ENCODE measurements around the gene ALK.

The ALK gene

GRCh38 chr2:29923110-29923721 lies 1.8 kb upstream of the ALK start:
- peak; percentile 75 for TF ChIP-seq CTCF (IDR thresholded peaks at IDR 0.05; ENCODE audit: extremely low read depth, missing control alignments)
- peak; percentile 84 for DNase-seq (ENCODE audit: low spot score)

DNA sequence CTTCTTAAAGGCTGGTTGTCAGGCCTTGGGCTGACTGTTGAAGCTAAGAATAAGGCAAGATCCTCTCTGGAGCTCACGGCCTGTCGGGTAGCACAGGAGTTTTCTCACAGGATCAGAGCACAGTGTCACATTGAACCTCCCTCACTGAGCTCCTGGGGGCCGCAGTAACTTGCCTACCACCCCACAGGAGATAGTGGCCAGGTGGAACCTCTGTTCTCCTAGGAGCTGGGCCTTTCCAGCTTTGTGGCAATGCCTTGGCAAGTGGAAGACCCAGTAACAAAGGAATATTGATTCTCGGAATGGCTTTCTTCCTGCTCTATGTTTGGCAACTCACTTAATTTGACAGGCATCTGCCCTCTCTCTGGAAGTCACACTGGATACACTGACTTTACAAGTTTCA lies 1.2 kb upstream of the ALK start:
- DNase-seq (ENCODE audit: low spot score): peak; percentile 26
- TF ChIP-seq CTCF (IDR thresholded peaks at IDR 0.05; ENCODE audit: extremely low read depth, missing control alignments): peak; percentile 14

- peak; percentile 34 for DNase-seq (ENCODE audit: low spot score)
- no peak for TF ChIP-seq CTCF (IDR thresholded peaks at IDR 0.05; ENCODE audit: extremely low read depth, missing control alignments)
Observed at GRCh38 chr2:29920631-29921559, 491 bp downstream of the ALK start.

DNA sequence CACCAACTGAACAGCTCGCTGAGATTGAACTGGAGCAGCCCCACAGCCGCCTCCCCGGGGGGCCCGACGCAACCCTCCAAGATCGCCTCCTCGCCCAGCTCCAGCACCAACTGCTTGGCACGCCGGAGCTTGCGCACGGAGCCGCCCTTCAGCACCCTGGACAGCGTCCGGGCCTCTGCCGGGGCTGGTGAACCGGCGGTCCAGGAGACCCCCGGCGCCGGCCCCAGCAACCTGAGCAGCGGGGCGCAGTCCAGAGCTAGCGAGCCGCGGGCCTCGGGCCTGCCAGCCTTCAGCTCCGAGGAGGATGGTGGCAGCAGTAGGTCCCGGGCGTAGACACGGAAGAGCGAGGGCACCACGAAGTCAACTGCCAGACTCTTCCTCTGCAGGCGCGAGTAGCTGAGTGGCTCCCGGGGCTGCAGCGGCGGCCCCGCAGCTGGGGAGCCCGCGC lies 1.2 kb downstream of the ALK start:
- peak; percentile 60 for DNase-seq (ENCODE audit: low spot score)
- TF ChIP-seq CTCF (IDR thresholded peaks at IDR 0.05; ENCODE audit: extremely low read depth, missing control alignments): no peak

GRCh38 chr2:29918941-29919340 lies 2.4 kb downstream of the ALK start:
- DNase-seq (ENCODE audit: low spot score): no peak
- TF ChIP-seq CTCF (IDR thresholded peaks at IDR 0.05; ENCODE audit: extremely low read depth, missing control alignments): no peak

DNA sequence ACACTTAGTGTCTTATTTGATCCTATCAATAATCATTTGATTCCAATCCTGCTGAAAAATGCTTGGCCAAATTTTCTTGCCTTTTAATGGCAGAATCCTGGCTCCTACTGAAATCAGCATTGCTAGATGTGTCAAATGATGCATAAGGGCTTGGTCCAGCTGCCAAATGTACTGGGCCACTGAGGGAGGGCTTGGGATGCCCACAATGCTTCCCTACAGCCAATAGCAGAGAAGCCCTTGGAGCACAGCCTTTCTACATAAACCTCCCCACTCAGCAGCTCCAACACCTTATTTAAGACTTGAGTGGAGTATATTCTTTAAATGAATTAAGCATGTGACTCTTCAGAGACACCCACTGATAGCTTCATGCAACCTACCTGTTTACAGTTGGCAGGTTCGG lies 3.6 kb downstream of the ALK start:
- TF ChIP-seq CTCF (IDR thresholded peaks at IDR 0.05; ENCODE audit: extremely low read depth, missing control alignments): no peak
- no peak for DNase-seq (ENCODE audit: low spot score)

DNA sequence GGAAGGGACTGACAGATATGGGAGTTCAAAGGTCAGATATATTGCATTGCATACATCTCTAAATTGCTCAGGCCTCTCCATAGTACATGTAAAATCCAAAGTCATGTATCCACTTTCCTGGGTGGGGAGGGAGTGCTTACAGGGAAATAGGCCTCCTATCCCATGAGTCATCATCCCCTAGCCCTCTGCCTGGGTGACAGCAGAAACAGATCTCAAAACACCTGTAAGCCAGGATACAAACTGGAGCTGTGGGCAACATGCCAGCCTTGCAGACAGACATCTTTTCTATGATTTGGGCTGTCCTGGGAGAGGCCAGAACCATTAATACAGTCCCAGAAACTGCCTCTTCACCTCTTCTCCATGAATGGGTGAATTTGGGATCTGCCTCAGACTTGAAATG lies 4.8 kb downstream of the ALK start:
- no peak for TF ChIP-seq CTCF (IDR thresholded peaks at IDR 0.05; ENCODE audit: extremely low read depth, missing control alignments)

More for the DNA sequence above, 4.8 kb downstream of the ALK start:
- DNase-seq (ENCODE audit: low spot score): no peak

Measured in GM20000 (cell line).